Fibroblast of villous mesenchyme (primary cell): ENCODE measurements around the gene AP5B1. TPM values are rescaled to one million over a fixed set of nuclear protein-coding genes. Genes with fewer than 3 reads are reported as not detected.

Source experiments
- DNase-seq: peaks from one replicate; pipeline ENCODE4 v3.0.0-alpha.2; 2010; ENCODE audit warnings: low read depth
- H3K4me3 ChIP-seq: 2 replicates; pipeline ENCODE4 v1.5.1; 2011; ENCODE audit warnings: low read depth, mild to moderate bottlenecking, low read length
- CTCF ChIP-seq: IDR thresholded peaks from 2 replicates; pipeline ENCODE4 v1.5.1; 2012; ENCODE audit warnings: low read depth, mild to moderate bottlenecking, low read length; ENCODE audit not compliant: insufficient read depth
- total RNA-seq: library from RNA; depleted of rRNA; stranded (reverse); fragments of >200 nt; gene quantifications from 2 replicates; pipeline ENCODE4 v1.2.3, GENCODE V29; 2012

AP5B1 gene
- total RNA-seq, 1 donor, result 13.8 TPM

GRCh38 chr11:65777821-65778361, 2.9 kb downstream of the AP5B1 start:
- TF ChIP-seq CTCF, result no peak
- DNase-seq, result no peak
- H3K4me3 ChIP-seq, result no peak overlapping the region

DNA sequence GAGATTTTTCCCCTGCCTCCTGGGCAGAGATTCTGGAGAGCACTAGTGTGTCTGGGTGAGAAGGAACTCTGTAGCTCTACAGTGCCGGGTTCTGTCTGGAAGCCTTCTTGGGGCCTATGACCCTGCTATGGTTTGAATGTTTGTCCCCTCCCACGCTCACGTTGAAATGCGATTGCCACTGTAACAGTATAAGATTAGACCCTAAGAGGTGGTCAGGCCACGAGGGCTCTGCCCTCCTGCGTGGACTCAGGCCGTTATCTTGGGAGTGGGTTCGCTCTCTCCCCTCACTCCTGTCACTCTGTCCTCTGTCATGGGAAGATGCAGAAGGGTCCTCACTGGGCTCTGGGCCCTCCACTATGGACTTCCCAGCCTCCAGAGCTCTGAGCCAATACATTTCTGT, 3.5 kb downstream of the AP5B1 start:
- H3K4me3 ChIP-seq, result no peak overlapping the region
- no peak for TF ChIP-seq CTCF
- no peak for DNase-seq

GRCh38 chr11:65776710-65777141, 4.0 kb downstream of the AP5B1 start:
- TF ChIP-seq CTCF, result no peak
- no peak for DNase-seq
- no peak overlapping the region for H3K4me3 ChIP-seq

- no peak for TF ChIP-seq CTCF
- H3K4me3 ChIP-seq, result no peak overlapping the region
- DNase-seq, result peak; percentile 88
Observed at GRCh38 chr11:65776196-65776595, 4.6 kb downstream of the AP5B1 start.

- no peak for DNase-seq
- no peak for TF ChIP-seq CTCF
- no peak overlapping the region for H3K4me3 ChIP-seq
Observed at GRCh38 chr11:65774525-65775306, 6.1 kb downstream of the AP5B1 start.

DNA sequence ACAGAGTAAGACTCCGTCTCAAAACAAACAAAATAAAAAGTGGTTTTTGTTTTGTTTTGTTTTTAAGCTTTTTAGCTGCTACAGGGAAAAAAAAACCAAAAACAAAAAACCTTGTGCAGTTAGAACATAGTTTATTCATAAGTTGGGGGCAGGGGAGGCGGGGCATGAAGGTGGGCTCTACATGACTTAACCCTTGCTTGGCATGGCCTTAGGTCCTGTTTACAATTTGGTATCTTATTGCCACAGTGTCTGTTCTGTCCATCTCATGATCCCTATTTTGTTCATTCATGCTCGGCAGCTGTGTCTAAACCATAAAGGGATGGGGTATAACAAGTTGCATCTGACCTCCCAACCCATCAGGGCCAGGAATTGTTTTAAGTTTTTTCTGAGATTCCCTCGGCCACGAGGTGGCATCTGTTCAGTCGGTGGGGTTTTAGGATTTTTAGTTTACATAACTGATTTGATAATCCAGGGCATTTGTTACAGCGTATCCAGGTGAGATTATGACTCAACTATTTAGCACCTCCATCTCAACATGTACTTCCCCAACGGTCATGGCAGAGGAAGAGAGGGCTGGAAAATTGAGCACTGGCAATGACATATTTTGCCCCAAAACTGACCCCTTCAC, 6.9 kb downstream of the AP5B1 start:
- peak; percentile 14 for DNase-seq
- H3K4me3 ChIP-seq, result no peak overlapping the region
- TF ChIP-seq CTCF, result no peak
